Neural progenitor cell (in vitro differentiated cells): ENCODE data around the gene ST6GAL2.
A peak's percentile ranks its signal among the peaks of the same experiment; 100 is the strongest.

Experiments used
- CTCF ChIP-seq: fragments of 200-600 bp; sonication (generic); IDR thresholded peaks from 2 replicates; pipeline ENCODE4 v1.5.1; 2017; ENCODE audit warnings: antibody characterized with exemption, mild to moderate bottlenecking
- EZH2 ChIP-seq: fragments of 200-600 bp; sonication (generic); IDR thresholded peaks from 2 replicates; pipeline ENCODE4 v1.6.1; 2017; ENCODE audit warnings: antibody characterized with exemption, mild to moderate bottlenecking, moderate library complexity

GRCh38 chr2:106869512-106870275 lies 16.3 kb downstream of the ST6GAL2 start:
- peak; percentile 30 for TF ChIP-seq CTCF
- no peak for TF ChIP-seq EZH2
